Fibroblast of lung (primary cell): ENCODE data around the gene TMCC1.

Experiments
- EZH2 ChIP-seq: IDR thresholded peaks from 2 replicates; pipeline ENCODE4 v1.5.1; 2012; ENCODE audit warnings: low read length, control low read depth, mild to moderate bottlenecking; ENCODE audit errors: missing control alignments
- TF ChIP-seq, protein P1 (sequence below), 2 donors: IDR thresholded peaks in 1 of 2; conservative IDR thresholded peaks in 1 of 2; 1 replicate in 1 of 2; 2 replicates in 1 of 2; pipeline ENCODE4 v1.5.1; 2011 to 2012; ENCODE audit warnings: low read length in 2 of 2, control low read depth in 1 of 2, inconsistent platforms in 1 of 2, low read depth in 1 of 2, mild to moderate bottlenecking in 1 of 2

DNA sequence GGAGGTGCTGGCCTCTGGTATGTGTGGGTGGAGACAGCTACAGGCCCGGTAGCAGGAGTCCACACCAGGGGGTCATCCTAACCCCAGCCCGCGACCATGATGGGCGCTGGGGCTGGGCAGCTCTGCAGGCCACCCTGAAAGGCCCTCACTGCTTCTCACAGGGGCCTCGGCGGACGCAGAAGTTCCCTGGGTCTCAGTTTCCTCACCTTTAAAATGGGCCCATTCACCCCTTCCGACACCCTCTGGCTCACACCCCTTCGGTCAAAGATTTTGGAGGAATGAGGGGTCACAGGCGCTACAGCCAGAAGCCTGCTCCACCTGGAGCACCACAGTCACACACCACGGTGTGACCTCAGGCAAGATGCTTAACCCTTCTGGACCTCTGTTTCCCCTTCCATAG lies 295.0 kb downstream of the TMCC1 start:
- no peak for TF ChIP-seq EZH2
- TF ChIP-seq, protein P1, sequence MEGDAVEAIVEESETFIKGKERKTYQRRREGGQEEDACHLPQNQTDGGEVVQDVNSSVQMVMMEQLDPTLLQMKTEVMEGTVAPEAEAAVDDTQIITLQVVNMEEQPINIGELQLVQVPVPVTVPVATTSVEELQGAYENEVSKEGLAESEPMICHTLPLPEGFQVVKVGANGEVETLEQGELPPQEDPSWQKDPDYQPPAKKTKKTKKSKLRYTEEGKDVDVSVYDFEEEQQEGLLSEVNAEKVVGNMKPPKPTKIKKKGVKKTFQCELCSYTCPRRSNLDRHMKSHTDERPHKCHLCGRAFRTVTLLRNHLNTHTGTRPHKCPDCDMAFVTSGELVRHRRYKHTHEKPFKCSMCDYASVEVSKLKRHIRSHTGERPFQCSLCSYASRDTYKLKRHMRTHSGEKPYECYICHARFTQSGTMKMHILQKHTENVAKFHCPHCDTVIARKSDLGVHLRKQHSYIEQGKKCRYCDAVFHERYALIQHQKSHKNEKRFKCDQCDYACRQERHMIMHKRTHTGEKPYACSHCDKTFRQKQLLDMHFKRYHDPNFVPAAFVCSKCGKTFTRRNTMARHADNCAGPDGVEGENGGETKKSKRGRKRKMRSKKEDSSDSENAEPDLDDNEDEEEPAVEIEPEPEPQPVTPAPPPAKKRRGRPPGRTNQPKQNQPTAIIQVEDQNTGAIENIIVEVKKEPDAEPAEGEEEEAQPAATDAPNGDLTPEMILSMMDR (conservative IDR thresholded peaks at IDR 0.05 in 1 of 2, IDR thresholded peaks at IDR 0.05 in 1 of 2; ENCODE audit: low read depth in 1 of 2, low read length in 2 of 2) = no peak
